Fibroblast of lung (primary cell): ENCODE measurements around the gene TAC3. TPM values are rescaled to one million over a fixed set of nuclear protein-coding genes. Genes with fewer than 3 reads are reported as not detected.

ENCODE experiments used
- DNase-seq, 2 donors: peaks; one replicate each; pipeline versions ENCODE4 v3.0.0 to v3.0.0-alpha.2; 2010; ENCODE audit warnings: low read depth in 2 of 2
- H2AFZ ChIP-seq: 2 replicates; pipeline ENCODE4 v1.5.1; 2012; ENCODE audit warnings: low read length, control low read depth, inconsistent platforms
- H3K27ac ChIP-seq: 2 replicates; pipeline ENCODE4 v1.5.1; 2011; ENCODE audit warnings: low read length, control low read depth; ENCODE audit not compliant: insufficient read depth
- H3K27me3 ChIP-seq: 2 replicates; pipeline ENCODE4 v1.5.1; 2011; ENCODE audit warnings: mild to moderate bottlenecking, low read length; ENCODE audit not compliant: control insufficient read depth, insufficient read depth
- H3K36me3 ChIP-seq: 2 replicates; pipeline ENCODE4 v1.5.1; 2011; ENCODE audit warnings: low read length; ENCODE audit not compliant: control insufficient read depth, insufficient read depth
- H3K4me1 ChIP-seq: 2 replicates; pipeline ENCODE4 v1.5.1; 2011; ENCODE audit warnings: low read length; ENCODE audit not compliant: control insufficient read depth, insufficient read depth; ENCODE audit errors: extremely low read depth
- H3K4me2 ChIP-seq: 2 replicates; pipeline ENCODE4 v1.5.1; 2011; ENCODE audit warnings: low read length, control low read depth; ENCODE audit not compliant: insufficient read depth; ENCODE audit errors: extremely low read depth
- H3K4me3 ChIP-seq, 4 experiments: fragments of 200-600 bp in 1 of 4; sonication (generic) in 1 of 4; replicated peaks in 1 of 4; 2 replicates each; pipeline ENCODE4 v1.5.1; 2011 to 2016; ENCODE audit warnings: low read length in 4 of 4, low read depth in 3 of 4, mild to moderate bottlenecking in 3 of 4, control low read depth in 2 of 4, inconsistent platforms in 1 of 4, mixed read lengths in 1 of 4; ENCODE audit not compliant: insufficient read depth in 1 of 4; ENCODE audit errors: control extremely low read depth in 1 of 4
- H3K79me2 ChIP-seq: 2 replicates; pipeline ENCODE4 v1.5.1; 2012; ENCODE audit warnings: mild to moderate bottlenecking, low read length, inconsistent platforms; ENCODE audit not compliant: control insufficient read depth, insufficient read depth
- H3K9ac ChIP-seq: 2 replicates; pipeline ENCODE4 v1.5.1; 2011; ENCODE audit warnings: mild to moderate bottlenecking, low read length, control low read depth; ENCODE audit not compliant: insufficient read depth
- H3K9me3 ChIP-seq: 2 replicates; pipeline ENCODE4 v1.5.1; 2012; ENCODE audit warnings: low read depth, low read length; ENCODE audit not compliant: control insufficient read depth, insufficient read depth
- H4K20me1 ChIP-seq: 2 replicates; pipeline ENCODE4 v1.5.1; 2011; ENCODE audit warnings: low read length; ENCODE audit not compliant: control insufficient read depth, insufficient read depth; ENCODE audit errors: extremely low read depth
- EZH2 ChIP-seq: IDR thresholded peaks from 2 replicates; pipeline ENCODE4 v1.5.1; 2012; ENCODE audit warnings: low read length, control low read depth, mild to moderate bottlenecking; ENCODE audit errors: missing control alignments
- polyA plus RNA-seq, 2 donors: library from polyadenylated mRNA; depleted of rRNA in 1 of 2; stranded (reverse) in 1 of 2; unstranded in 1 of 2; fragments of >200 nt; gene quantifications; 2 replicates each; pipeline ENCODE4 v1.2.1, GENCODE V29; 2011 to 2012; ENCODE audit warnings: missing spikeins in 1 of 2
- total RNA-seq: library from RNA; depleted of rRNA; stranded (reverse); fragments of >200 nt; gene quantifications from 2 replicates; pipeline ENCODE4 v1.2.1, GENCODE V29; 2014
- TF ChIP-seq, protein P1 (sequence below), 2 donors: IDR thresholded peaks in 1 of 2; conservative IDR thresholded peaks in 1 of 2; 1 replicate in 1 of 2; 2 replicates in 1 of 2; pipeline ENCODE4 v1.5.1; 2011 to 2012; ENCODE audit warnings: low read length in 2 of 2, control low read depth in 1 of 2, inconsistent platforms in 1 of 2, low read depth in 1 of 2, mild to moderate bottlenecking in 1 of 2

The TAC3 gene
- total and polyA plus RNA-seq, 2 donors (not counting 1 experiment from before 2014, with no cell fraction given), result 0.17 to 0.36 TPM

GRCh38 chr12:57006809-57007475, 9.4 kb downstream of the TAC3 start:
- Histone ChIP-seq H4K20me1 (no peaks in the 10 kb centered on the region), H3K27ac (no peak overlapping the region), H3K36me3 (peaks cover 16% of the 10 kb centered on the region), H3K27me3 (peaks cover under 1% of the 10 kb centered on the region), H3K79me2 (peaks cover 22% of the 10 kb centered on the region), H3K4me1 (peaks cover 7% of the 10 kb centered on the region), H3K9ac (no peak overlapping the region), H3K9me3 (no peaks in the 10 kb centered on the region), H3K4me3 (peak overlapping the region in 2 of 4 experiments; percentile 20 to 27), H3K4me2 (peak overlapping the region; percentile 11), H2AFZ (peak overlapping the region; percentile 39)
- DNase-seq, result no peak
- no peak for TF ChIP-seq EZH2
- TF ChIP-seq, protein P1, sequence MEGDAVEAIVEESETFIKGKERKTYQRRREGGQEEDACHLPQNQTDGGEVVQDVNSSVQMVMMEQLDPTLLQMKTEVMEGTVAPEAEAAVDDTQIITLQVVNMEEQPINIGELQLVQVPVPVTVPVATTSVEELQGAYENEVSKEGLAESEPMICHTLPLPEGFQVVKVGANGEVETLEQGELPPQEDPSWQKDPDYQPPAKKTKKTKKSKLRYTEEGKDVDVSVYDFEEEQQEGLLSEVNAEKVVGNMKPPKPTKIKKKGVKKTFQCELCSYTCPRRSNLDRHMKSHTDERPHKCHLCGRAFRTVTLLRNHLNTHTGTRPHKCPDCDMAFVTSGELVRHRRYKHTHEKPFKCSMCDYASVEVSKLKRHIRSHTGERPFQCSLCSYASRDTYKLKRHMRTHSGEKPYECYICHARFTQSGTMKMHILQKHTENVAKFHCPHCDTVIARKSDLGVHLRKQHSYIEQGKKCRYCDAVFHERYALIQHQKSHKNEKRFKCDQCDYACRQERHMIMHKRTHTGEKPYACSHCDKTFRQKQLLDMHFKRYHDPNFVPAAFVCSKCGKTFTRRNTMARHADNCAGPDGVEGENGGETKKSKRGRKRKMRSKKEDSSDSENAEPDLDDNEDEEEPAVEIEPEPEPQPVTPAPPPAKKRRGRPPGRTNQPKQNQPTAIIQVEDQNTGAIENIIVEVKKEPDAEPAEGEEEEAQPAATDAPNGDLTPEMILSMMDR (conservative IDR thresholded peaks at IDR 0.05 in 1 of 2, IDR thresholded peaks at IDR 0.05 in 1 of 2; ENCODE audit: low read depth in 1 of 2, low read length in 2 of 2), result peak in 1 of 2 donors; percentile 7

DNA sequence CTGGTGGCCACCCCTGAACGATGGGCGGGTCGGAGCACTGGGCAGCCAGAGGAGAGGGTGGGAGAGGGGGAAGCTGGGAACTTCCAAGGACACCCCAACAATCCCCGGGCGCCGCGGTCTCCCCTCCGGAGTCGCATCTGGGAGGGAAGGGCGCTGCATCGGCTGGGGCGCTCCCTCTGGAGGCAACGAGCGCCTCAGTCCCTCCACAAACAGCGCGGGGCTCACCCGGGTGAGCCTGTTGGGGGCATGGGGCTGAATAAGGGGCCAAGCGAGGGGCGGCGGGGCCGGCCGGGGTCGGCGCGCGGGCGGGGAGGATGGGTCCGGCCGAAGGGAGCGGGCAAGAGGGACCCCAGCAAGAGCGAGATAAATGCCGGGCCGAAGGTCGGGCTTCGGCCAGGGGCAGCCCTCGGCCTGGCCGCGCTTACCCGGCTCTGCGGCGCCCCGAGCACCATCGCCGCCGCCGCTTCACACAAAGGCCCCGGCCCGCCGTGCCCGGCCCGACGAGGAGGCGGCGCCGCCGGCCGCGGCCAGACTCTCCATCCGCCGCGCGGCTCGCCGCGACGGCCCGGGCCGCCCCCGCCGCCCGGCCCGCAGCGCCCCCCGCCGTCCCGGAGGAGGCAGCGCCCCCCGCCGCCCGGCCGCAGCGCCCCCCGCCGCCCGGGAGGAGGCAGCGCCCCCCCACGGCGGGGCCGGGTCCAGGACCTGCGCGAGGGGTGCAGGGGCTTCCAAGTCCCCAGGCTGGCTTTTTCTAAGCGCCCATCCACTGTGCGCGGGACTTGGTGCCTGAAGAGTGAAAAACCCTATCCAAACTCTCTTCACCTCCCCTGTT, 10.1 kb downstream of the TAC3 start, which contains the start of gene ZBTB39:
ZBTB39 (minus strand) TSS at position 567 of the 829 bp plus-strand sequence. CDS start 1,629 bp downstream, outside the sequence.
- Histone ChIP-seq H3K9ac (peak within 1 kb of the TSS; percentile 75), H3K4me2 (peak within 1 kb of the TSS; percentile 77), H3K4me1 (peaks cover 11% of the 10 kb centered on the region), H3K79me2 (peaks cover 22% of the 10 kb centered on the region), H2AFZ (peak within 1 kb of the TSS; percentile 39), H3K36me3 (peaks cover 16% of the 10 kb centered on the region), H3K4me3 (peak within 1 kb of the TSS; percentile 67 to 92 (median 84)), H3K9me3 (no peaks in the 10 kb centered on the region), H3K27me3 (no peaks in the 10 kb centered on the region), H4K20me1 (no peaks in the 10 kb centered on the region), H3K27ac (peak within 1 kb of the TSS; percentile 52)
- TF ChIP-seq EZH2, result no peak
- TF ChIP-seq, protein P1 (conservative IDR thresholded peaks at IDR 0.05 in 1 of 2, IDR thresholded peaks at IDR 0.05 in 1 of 2; ENCODE audit: low read depth in 1 of 2, low read length in 2 of 2), result peak; percentile 5 to 43
- peak; percentile 45 to 51 for DNase-seq

- Histone ChIP-seq H3K9ac (no peak overlapping the region), H3K27ac (no peak overlapping the region), H3K27me3 (no peaks in the 10 kb centered on the region), H3K4me3 (no peak overlapping the region), H4K20me1 (no peaks in the 10 kb centered on the region), H3K4me2 (peak overlapping the region; percentile 77), H2AFZ (no peak overlapping the region), H3K9me3 (no peaks in the 10 kb centered on the region), H3K36me3 (peaks cover 16% of the 10 kb centered on the region), H3K79me2 (peaks cover 22% of the 10 kb centered on the region), H3K4me1 (peaks cover 11% of the 10 kb centered on the region)
- DNase-seq, result no peak
- TF ChIP-seq, protein P1 (conservative IDR thresholded peaks at IDR 0.05 in 1 of 2, IDR thresholded peaks at IDR 0.05 in 1 of 2; ENCODE audit: low read depth in 1 of 2, low read length in 2 of 2), result no peak
- TF ChIP-seq EZH2, result no peak
Measured at GRCh38 chr12:57004651-57005050, 11.7 kb downstream of the TAC3 start.
